ENCODE results near the gene CAVIN2. TPM values are rescaled to one million over a fixed set of nuclear protein-coding genes. Genes with fewer than 3 reads are reported as not detected.

Gene CAVIN2
- total RNA-seq (ENCODE audit: insufficient read depth, low replicate concordance) = 16.4 TPM

- DNase-seq (ENCODE audit: low spot score) = peak; percentile 89
Observed at GRCh38 chr2:191846515-191847476, at the start of gene CAVIN2. TSS of gene CAVIN2 (minus strand) at chr2:191847088. CDS start at chr2:191846925, 163 bp downstream.

GRCh38 chr2:191895743-191896142, 48.9 kb upstream of the CAVIN2 start:
- no peak for DNase-seq (ENCODE audit: low spot score)

GRCh38 chr2:191895195-191895594, 48.3 kb upstream of the CAVIN2 start:
- no peak for DNase-seq (ENCODE audit: low spot score)

DNA sequence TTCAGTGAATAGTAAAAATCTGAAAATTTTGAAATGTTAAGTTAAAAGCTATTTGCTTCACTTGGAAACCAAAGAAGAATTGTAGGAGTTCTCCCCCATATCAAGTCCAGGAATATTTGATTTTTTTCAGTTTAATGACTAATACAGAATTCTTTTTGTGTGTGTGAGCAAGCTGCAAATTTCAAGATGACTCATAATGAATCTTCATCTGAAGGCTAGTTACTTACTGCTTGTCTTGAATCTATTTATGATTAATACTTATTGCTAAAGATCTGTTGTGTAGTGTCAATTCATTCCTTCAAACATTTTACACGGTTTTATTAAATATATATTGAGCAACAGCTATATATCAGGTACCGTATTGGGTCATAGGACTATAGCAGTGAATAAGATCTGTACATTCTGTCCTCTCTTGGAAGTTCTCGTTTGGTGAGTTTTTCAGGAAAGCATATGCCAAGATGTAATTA, 47.8 kb upstream of the CAVIN2 start:
- peak; percentile 51 for DNase-seq (ENCODE audit: low spot score)

- no peak for DNase-seq (ENCODE audit: low spot score)
Observed at GRCh38 chr2:191892391-191892790, 45.5 kb upstream of the CAVIN2 start.

- no peak for DNase-seq (ENCODE audit: low spot score)
Observed at GRCh38 chr2:191891656-191892055, 44.8 kb upstream of the CAVIN2 start.

DNA sequence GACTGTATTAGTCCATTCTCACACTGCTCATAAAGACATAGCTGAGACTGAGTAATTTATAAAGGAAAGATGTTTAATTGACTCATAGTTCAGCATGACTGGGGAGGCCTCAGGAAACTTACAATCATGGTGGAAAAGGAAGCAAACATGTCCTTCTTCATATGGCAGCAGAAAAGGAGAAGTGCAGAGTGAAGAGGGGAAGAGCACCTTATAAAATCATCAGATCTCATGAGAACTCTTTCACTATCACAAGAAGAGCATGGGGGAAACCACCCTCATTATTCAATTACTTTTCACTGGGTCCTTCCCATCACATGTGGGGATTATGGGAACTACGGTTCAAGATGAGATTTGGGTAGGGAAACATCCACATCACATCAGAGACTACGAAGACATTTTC, 43.0 kb upstream of the CAVIN2 start:
- DNase-seq (ENCODE audit: low spot score) = no peak

DNA sequence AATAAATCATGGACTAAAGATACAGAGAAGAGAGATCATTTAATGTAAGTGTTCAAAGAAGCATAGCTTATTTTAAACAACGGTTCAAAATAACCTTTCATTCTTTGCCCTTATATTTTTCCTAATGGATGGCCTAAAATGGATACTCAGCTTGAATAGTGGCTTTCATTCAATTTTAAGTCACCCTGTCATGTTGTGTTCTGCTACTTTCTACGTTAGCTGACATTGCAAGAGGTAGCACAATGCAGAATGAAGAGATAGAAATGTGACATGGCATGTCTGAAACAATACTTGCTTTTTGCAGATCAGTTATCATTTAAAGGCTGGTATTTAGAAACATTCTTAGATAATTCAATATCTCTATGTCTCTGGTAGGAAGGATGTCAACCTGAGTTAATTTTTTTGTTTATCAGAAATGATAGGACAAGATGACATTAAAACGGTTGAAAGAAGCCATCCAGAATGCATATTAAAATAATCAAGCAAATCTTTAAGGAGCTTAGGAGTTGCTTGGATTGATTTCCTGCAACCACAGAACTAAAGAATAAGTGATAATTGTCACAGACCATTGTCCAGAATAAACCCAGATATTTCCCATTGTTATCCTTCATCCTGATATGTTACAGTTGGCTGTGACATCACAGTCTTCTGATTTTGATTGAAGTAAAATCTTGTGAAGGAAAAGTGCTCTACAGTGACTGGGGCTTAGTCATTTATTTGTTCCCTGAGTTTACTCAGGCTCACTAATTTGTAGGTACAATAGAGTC, 41.7 kb upstream of the CAVIN2 start:
- DNase-seq (ENCODE audit: low spot score) = no peak

GRCh38 chr2:191885650-191886049, 38.8 kb upstream of the CAVIN2 start:
- no peak for DNase-seq (ENCODE audit: low spot score)

DNA sequence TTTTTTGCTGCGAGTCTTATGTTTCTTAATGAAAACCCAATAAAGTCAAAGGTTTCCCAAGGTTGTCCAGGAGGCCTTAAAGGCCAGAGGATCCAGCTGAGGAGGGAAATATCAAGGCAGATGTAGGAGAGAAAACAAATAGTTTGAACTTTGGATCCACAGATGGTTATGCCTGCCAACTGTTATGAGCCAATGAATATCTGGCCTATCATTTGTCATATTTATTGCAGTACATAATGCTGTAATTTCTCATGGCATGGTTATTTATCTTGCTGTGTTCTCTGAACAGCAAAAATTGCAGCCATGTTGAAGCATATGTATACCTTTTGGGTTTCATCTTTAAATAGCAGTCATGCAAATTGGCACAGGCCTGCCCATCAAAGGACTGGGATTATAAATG, 38.2 kb upstream of the CAVIN2 start:
- peak; percentile 55 for DNase-seq (ENCODE audit: low spot score)

GRCh38 chr2:191881982-191882816, 35.3 kb upstream of the CAVIN2 start:
- no peak for DNase-seq (ENCODE audit: low spot score)

DNA sequence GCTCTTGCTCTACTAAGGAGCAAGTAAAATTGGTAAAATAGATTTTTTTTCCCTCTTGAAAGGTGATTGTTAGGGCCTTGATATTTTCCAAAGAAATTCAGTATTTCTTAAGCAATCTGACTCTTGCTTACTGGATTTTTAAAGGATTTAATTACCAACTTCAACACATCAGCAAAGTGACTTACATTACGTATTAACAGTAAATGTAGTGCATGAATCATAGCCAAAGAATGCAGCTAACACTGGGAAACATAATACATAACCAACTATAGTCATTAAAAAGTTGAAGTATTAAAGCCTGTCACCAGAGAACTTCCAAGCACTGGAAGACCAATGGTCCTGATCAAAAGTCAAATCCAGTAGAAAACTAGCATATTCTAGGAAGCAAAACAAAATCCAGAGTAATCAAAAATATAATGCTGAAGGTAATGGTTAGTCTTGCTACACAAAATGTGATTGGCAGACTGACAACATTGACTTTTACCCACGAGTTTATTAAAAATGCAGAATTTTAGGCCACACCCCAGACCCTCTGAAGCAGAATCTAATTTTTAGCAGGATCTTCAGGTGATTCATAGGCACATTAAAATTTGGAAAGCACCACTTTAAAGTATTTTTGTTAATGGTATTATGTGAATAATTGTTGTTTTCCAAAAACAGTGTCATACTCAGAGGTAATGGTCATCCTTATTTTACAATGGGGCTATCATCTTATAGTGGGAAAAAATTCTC, 31.8 kb upstream of the CAVIN2 start:
- peak; percentile 59 for DNase-seq (ENCODE audit: low spot score)

- DNase-seq (ENCODE audit: low spot score) = no peak
Observed at GRCh38 chr2:191877875-191878274, 31.0 kb upstream of the CAVIN2 start.

- no peak for DNase-seq (ENCODE audit: low spot score)
Observed at GRCh38 chr2:191875859-191876258, 29.0 kb upstream of the CAVIN2 start.

DNA sequence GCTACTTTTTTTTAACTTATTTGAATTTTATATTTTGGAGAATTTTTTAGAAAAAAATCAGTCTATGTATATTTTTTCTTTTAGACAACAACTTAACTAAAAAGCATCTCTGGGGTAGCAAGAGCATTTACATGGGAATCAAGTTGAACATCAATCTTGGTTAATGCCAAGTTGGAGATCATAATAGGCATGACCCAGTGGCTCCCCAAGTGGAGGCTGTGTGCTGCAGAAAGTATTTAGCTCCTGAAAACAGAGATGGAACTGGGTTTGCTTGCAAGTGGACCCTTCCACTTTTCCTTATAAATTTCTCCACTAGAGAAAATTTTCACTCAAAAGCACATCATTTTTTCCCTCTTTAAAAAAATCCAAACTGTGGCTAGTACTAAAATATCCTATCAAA, 23.9 kb upstream of the CAVIN2 start:
- no peak for DNase-seq (ENCODE audit: low spot score)

GRCh38 chr2:191869781-191870180, 22.9 kb upstream of the CAVIN2 start:
- no peak for DNase-seq (ENCODE audit: low spot score)

DNA sequence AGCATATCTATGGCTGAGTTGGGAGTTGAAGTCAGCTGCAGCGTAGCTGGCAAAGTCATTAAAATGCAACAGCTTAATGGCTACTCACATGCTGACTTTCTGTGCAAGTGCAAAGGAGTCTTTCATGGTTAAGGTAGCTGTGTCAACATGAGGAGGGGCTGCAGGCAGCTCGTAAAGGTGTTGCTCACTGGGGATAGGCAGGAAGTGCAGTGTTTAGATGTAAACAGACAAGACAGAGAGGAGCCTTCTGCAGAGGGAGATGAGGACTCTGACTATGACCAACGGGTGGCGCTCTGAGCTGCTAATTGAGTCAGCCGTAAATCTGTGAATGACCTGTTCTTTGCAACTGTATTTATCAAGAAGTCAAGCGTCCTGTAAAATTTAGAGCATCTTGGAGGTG, 22.3 kb upstream of the CAVIN2 start:
- no peak for DNase-seq (ENCODE audit: low spot score)

DNA sequence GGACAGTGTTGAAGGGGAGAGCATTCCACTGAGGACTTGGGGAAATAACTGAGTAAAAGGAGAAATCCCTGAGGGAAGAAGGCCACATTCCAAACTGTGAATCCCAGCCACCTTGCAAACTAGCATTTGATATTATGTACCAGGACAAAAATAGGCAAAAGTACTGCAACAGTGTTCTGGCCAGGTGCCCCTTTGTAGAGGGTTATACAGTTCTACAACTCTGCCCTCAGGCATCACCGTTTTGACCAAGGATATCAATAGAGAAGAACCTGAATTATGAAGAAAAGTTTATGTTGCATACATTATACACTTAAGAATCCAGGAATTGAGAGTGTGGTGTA, 20.6 kb upstream of the CAVIN2 start:
- no peak for DNase-seq (ENCODE audit: low spot score)

DNA sequence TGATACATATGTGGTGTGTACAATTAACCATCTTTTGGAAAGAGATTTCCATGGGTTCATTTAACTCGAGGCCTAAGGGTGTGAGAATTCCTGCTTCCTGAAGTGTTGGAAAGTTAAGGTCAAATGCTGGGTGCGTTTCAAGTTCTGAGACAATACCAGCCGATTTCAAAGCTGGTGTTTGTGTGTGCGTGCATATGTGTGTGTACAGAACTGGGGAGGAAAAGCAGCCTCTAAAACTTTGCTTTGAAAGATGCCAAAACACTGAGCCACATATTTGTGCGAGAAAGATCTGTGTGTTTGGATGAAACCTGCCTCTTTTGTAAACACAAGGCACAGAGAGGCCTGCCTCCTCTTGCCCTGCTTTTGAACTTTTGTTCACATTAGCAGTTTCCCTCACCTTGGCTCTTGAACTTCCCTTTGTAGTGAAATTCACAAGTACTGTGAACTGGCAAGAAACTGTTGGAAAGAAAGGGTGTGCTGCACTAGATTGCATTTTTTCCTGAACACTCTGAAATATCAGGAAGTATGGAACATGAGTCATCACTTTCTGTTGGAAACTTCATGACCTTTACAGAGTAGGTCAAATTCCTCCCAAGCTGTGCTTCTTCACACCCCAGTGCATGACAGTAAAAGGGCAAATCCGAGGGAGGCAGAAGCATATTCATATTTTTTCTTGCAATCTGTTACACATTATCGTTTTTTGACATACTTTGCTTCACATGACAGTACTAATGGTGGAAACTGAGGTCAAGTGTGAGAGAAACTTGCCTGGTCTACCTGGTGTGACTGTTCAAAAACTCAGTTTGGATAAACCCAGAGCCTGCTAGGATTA, 20.0 kb upstream of the CAVIN2 start:
- DNase-seq (ENCODE audit: low spot score) = peak; percentile 94

DNA sequence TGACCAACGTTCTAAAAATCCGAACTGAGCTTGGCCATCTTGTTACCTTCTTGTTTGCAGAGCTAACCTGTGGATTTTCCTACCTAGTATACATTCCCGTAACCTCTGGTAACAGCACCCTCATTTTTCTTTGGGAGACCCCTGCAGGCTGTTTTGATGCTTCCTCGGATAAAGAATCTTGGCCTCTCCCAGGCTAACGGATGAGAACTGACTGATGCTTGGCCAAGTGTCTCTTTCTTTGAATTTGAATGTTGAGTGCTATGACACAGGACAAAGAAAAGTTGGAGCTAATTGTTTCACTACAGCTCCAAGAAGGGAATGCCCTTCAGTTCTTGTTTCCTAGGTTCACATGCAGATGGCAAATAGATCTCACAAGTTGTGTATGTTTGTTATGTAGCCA, 19.3 kb upstream of the CAVIN2 start:
- DNase-seq (ENCODE audit: low spot score) = no peak

Measured in umbilical cord (tissue), 2 donors.